Ishikawa (cell line): ENCODE results near the gene FCRLB.

ENCODE experiments used
- CEBPB ChIP-seq: IDR thresholded peaks from 2 replicates; pipeline ENCODE4 v1.6.1; 2012
- CREB1 ChIP-seq: IDR thresholded peaks from 2 replicates; pipeline ENCODE4 v1.6.1; 2012; ENCODE audit warnings: low read depth
- EGR1 ChIP-seq: IDR thresholded peaks from 2 replicates; pipeline ENCODE4 v1.6.1; 2012
- EP300 ChIP-seq: IDR thresholded peaks from 2 replicates; pipeline ENCODE4 v1.6.1; 2012; ENCODE audit warnings: borderline replicate concordance
- FOXM1 ChIP-seq: IDR thresholded peaks from 2 replicates; pipeline ENCODE4 v1.6.1; 2012; ENCODE audit warnings: low read depth, borderline replicate concordance
- MAX ChIP-seq: IDR thresholded peaks from 2 replicates; pipeline ENCODE4 v1.6.1; 2012
- NFIC ChIP-seq: IDR thresholded peaks from 2 replicates; pipeline ENCODE4 v1.6.1; 2012
- RAD21 ChIP-seq: IDR thresholded peaks from 2 replicates; pipeline ENCODE4 v1.6.1; 2012; ENCODE audit warnings: low read depth
- REST ChIP-seq: IDR thresholded peaks from 2 replicates; pipeline ENCODE4 v1.6.1; 2012; ENCODE audit warnings: low read depth, mild to moderate bottlenecking
- TAF1 ChIP-seq: IDR thresholded peaks from 2 replicates; pipeline ENCODE4 v1.6.1; 2012; ENCODE audit warnings: low read depth, mild to moderate bottlenecking
- TCF12 ChIP-seq: IDR thresholded peaks from 2 replicates; pipeline ENCODE4 v1.6.1; 2012; ENCODE audit warnings: low read depth
- TEAD4 ChIP-seq: IDR thresholded peaks from 2 replicates; pipeline ENCODE4 v1.6.1; 2012
- USF1 ChIP-seq: IDR thresholded peaks from 2 replicates; pipeline ENCODE4 v1.6.1; 2012
- YY1 ChIP-seq: IDR thresholded peaks from 2 replicates; pipeline ENCODE4 v1.6.1; 2012; ENCODE audit warnings: low read depth
- ZBTB7A ChIP-seq: IDR thresholded peaks from 2 replicates; pipeline ENCODE4 v1.6.1; 2012; ENCODE audit warnings: low read depth

The FCRLB gene

GRCh38 chr1:161735837-161736236 lies 14.5 kb downstream of the FCRLB start:
- TF ChIP-seq TCF12 = no peak
- no peak for TF ChIP-seq ZBTB7A
- TF ChIP-seq CEBPB = no peak
- no peak for TF ChIP-seq YY1
- TF ChIP-seq EP300 = no peak
- TF ChIP-seq TAF1 = no peak
- TF ChIP-seq NFIC = no peak
- no peak for TF ChIP-seq REST
- TF ChIP-seq CREB1 = no peak
- TF ChIP-seq EGR1 = no peak
- TF ChIP-seq FOXM1 = no peak
- no peak for TF ChIP-seq RAD21
- no peak for TF ChIP-seq USF1
- no peak for TF ChIP-seq TEAD4

GRCh38 chr1:161736335-161736969 lies 15.1 kb downstream of the FCRLB start:
- TF ChIP-seq YY1 = no peak
- TF ChIP-seq EGR1 = no peak
- no peak for TF ChIP-seq TAF1
- TF ChIP-seq CREB1 = no peak
- no peak for TF ChIP-seq EP300
- TF ChIP-seq USF1 = no peak
- no peak for TF ChIP-seq CEBPB
- TF ChIP-seq TCF12 = no peak
- TF ChIP-seq FOXM1 = no peak
- no peak for TF ChIP-seq MAX
- no peak for TF ChIP-seq ZBTB7A
- no peak for TF ChIP-seq NFIC
- no peak for TF ChIP-seq REST

- TF ChIP-seq NFIC (no peak), TCF12 (no peak), EGR1 (no peak), FOXM1 (no peak), ZBTB7A (no peak), CREB1 (no peak), CEBPB (no peak), EP300 (no peak), USF1 (no peak), MAX (no peak), REST (no peak), TEAD4 (no peak), TAF1 (no peak), YY1 (no peak)
Observed at GRCh38 chr1:161737625-161738024, 16.3 kb downstream of the FCRLB start.

- TF ChIP-seq CEBPB (no peak), MAX (no peak), RAD21 (peak; percentile 69), REST (no peak)
Observed at GRCh38 chr1:161738627-161739287, 17.4 kb downstream of the FCRLB start.
